HG02840 (cell line): ENCODE results near the gene NR6A1.

ENCODE experiments used
- ATAC-seq: cut with Tn5 transposase; IDR thresholded peaks from one replicate; pipeline ENCODE4 v1.9.1; 2021; ENCODE audit warnings: mild to moderate bottlenecking, moderate library complexity, moderate number of reproducible peaks; ENCODE audit not compliant: unreplicated experiment, low FRiP score

Gene NR6A1

GRCh38 chr9:124595743-124596142, 175.4 kb downstream of the NR6A1 start:
- ATAC-seq: no peak

- ATAC-seq: no peak
Measured at GRCh38 chr9:124594673-124595072, 176.4 kb downstream of the NR6A1 start.

- ATAC-seq: no peak
Measured at GRCh38 chr9:124594225-124594624, 176.9 kb downstream of the NR6A1 start.

- no peak for ATAC-seq
Measured at GRCh38 chr9:124593651-124594058, 177.5 kb downstream of the NR6A1 start.

- ATAC-seq: no peak
Measured at GRCh38 chr9:124593200-124593599, 177.9 kb downstream of the NR6A1 start.

GRCh38 chr9:124590889-124591641, 180.0 kb downstream of the NR6A1 start:
- ATAC-seq: no peak

GRCh38 chr9:124584631-124585030, 186.5 kb downstream of the NR6A1 start:
- no peak for ATAC-seq

GRCh38 chr9:124583134-124583533, 188.0 kb downstream of the NR6A1 start:
- ATAC-seq: no peak

GRCh38 chr9:124580186-124580585, 190.9 kb downstream of the NR6A1 start:
- ATAC-seq: no peak

GRCh38 chr9:124576751-124577150, 194.4 kb downstream of the NR6A1 start:
- ATAC-seq: no peak

GRCh38 chr9:124574534-124575375, 196.4 kb downstream of the NR6A1 start:
- no peak for ATAC-seq

GRCh38 chr9:124570942-124571666, 200.0 kb downstream of the NR6A1 start:
- no peak for ATAC-seq

- ATAC-seq: no peak
Measured at GRCh38 chr9:124569942-124570341, 201.2 kb downstream of the NR6A1 start.

- ATAC-seq: no peak
Measured at GRCh38 chr9:124567362-124567761, 203.7 kb downstream of the NR6A1 start.

GRCh38 chr9:124562328-124562727, 208.8 kb downstream of the NR6A1 start:
- ATAC-seq: no peak

GRCh38 chr9:124559871-124560270, 211.2 kb downstream of the NR6A1 start:
- no peak for ATAC-seq

GRCh38 chr9:124558777-124559470, 212.2 kb downstream of the NR6A1 start:
- no peak for ATAC-seq

GRCh38 chr9:124557895-124558294, 213.2 kb downstream of the NR6A1 start:
- ATAC-seq: no peak

- no peak for ATAC-seq
Measured at GRCh38 chr9:124555043-124555442, 216.1 kb downstream of the NR6A1 start.

GRCh38 chr9:124553738-124554137, 217.4 kb downstream of the NR6A1 start:
- ATAC-seq: no peak

GRCh38 chr9:124552273-124552605, 218.9 kb downstream of the NR6A1 start:
- no peak for ATAC-seq
